Measurements from ENCODE around the gene PTAR1.

DNA sequence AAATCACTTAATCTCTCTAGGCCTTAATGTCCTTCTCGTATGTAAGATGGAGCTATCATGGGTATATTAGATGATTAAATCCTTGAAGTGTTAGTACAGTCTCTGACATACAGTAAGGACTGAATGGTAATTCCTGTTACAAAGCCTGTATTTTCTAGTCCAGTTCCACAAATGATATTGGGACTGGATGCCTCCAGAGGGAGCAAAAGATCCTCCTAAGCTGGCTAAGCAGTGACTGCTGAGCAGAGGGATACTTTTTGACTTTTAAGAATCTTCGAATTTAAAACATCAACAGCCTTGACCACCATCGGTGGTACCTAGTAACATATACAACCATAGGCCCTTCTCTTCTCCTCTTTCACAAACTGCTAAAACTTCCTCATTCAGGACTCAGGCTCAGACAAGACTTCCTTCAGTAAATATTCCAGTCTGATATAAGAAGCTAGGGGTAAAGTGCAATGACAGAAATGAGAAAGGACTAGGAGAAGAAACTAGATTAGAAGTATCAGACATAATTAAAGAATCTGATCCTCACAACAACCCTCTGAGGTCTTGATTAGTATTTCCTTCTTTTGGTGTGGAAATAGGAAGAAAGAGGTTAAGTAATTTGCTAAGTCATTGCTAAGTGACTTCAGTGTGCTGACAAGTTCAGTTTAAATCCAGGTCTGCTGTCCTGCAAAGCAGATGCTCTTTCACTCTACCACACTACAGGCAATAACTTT, 13.9 kb downstream of the PTAR1 start:
- no peak for TF ChIP-seq GATA2 (IDR thresholded peaks at IDR 0.05; ENCODE audit: low read depth, low read length)
- no peak for TF ChIP-seq GATA3 (IDR thresholded peaks at IDR 0.05; ENCODE audit: low read depth, low read length)
